ENCODE results near the gene PPFIA1.

DNA sequence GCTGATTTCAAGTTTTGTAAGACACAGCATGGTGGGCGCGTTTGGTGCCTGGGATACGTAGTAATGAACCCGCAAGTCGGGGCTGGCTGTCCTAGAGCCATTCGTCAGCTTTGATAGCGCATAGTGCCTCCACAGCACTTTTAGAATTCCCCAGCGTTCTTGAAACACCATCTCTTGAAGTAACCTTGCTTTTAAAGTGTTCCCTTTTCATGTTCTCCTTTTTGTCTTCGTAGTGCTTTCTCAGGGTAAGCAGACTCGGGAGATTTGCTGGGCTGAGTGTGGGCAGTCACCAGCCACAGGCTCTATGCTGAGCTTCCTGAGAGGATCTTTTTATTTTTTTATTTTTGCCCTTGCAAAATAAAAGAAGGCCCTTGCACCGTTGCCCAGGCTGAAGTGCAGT, 88.3 kb downstream of the PPFIA1 start:
- no peak for TF ChIP-seq EZH2phosphoT487 (IDR thresholded peaks at IDR 0.05; ENCODE audit: low read depth, severe bottlenecking, unreplicated experiment)
- TF ChIP-seq, protein P1, sequence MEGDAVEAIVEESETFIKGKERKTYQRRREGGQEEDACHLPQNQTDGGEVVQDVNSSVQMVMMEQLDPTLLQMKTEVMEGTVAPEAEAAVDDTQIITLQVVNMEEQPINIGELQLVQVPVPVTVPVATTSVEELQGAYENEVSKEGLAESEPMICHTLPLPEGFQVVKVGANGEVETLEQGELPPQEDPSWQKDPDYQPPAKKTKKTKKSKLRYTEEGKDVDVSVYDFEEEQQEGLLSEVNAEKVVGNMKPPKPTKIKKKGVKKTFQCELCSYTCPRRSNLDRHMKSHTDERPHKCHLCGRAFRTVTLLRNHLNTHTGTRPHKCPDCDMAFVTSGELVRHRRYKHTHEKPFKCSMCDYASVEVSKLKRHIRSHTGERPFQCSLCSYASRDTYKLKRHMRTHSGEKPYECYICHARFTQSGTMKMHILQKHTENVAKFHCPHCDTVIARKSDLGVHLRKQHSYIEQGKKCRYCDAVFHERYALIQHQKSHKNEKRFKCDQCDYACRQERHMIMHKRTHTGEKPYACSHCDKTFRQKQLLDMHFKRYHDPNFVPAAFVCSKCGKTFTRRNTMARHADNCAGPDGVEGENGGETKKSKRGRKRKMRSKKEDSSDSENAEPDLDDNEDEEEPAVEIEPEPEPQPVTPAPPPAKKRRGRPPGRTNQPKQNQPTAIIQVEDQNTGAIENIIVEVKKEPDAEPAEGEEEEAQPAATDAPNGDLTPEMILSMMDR (IDR thresholded peaks at IDR 0.05; ENCODE audit: poor library complexity) = no peak

Data from hepatocyte (in vitro differentiated cells).